WERI-Rb-1 (cell line): ENCODE measurements around the gene DIPK1B.

ENCODE experiments used
- DNase-seq: peaks from one replicate; pipeline ENCODE4 v3.0.0-alpha.2; 2020
- H3K27ac ChIP-seq: fragments of 250-450 bp; sonication (Bioruptor Pico); 2 replicates; pipeline ENCODE4 v1.5.1; 2020; ENCODE audit warnings: mild to moderate bottlenecking, moderate library complexity
- H3K27me3 ChIP-seq: fragments of 250-450 bp; sonication (Bioruptor Pico); 2 replicates; pipeline ENCODE4 v1.5.1; 2021; ENCODE audit warnings: mild to moderate bottlenecking, low read depth, moderate library complexity; ENCODE audit not compliant: insufficient read depth, severe bottlenecking
- H3K36me3 ChIP-seq: fragments of 250-450 bp; sonication (Bioruptor Pico); 2 replicates; pipeline ENCODE4 v1.5.1; 2020; ENCODE audit warnings: mild to moderate bottlenecking, moderate library complexity
- H3K4me3 ChIP-seq: 2 replicates; pipeline ENCODE4 v1.5.1; 2011; ENCODE audit warnings: low read depth, mild to moderate bottlenecking, control low read depth, low read length
- H3K9me3 ChIP-seq: fragments of 250-450 bp; sonication (Bioruptor Pico); 2 replicates; pipeline ENCODE4 v1.5.1; 2021; ENCODE audit warnings: mild to moderate bottlenecking, moderate library complexity; ENCODE audit not compliant: severe bottlenecking
- TF ChIP-seq, protein P1 (sequence below): IDR thresholded peaks from 2 replicates; pipeline ENCODE4 v1.5.1; 2011; ENCODE audit warnings: low read depth, mild to moderate bottlenecking, control low read depth, inconsistent platforms, low read length

Gene DIPK1B

GRCh38 chr9:136773386-136774044 is 61.1 kb downstream of the DIPK1B start:
- H3K4me3 ChIP-seq, result no peak overlapping the region
- no peak overlapping the region for H3K27ac ChIP-seq

More at GRCh38 chr9:136773386-136774044, 61.1 kb downstream of the DIPK1B start:
- TF ChIP-seq, protein P1, sequence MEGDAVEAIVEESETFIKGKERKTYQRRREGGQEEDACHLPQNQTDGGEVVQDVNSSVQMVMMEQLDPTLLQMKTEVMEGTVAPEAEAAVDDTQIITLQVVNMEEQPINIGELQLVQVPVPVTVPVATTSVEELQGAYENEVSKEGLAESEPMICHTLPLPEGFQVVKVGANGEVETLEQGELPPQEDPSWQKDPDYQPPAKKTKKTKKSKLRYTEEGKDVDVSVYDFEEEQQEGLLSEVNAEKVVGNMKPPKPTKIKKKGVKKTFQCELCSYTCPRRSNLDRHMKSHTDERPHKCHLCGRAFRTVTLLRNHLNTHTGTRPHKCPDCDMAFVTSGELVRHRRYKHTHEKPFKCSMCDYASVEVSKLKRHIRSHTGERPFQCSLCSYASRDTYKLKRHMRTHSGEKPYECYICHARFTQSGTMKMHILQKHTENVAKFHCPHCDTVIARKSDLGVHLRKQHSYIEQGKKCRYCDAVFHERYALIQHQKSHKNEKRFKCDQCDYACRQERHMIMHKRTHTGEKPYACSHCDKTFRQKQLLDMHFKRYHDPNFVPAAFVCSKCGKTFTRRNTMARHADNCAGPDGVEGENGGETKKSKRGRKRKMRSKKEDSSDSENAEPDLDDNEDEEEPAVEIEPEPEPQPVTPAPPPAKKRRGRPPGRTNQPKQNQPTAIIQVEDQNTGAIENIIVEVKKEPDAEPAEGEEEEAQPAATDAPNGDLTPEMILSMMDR, result no peak
- H3K36me3 ChIP-seq, result no peaks in the 10 kb centered on the region
- no peaks in the 10 kb centered on the region for H3K27me3 ChIP-seq
- DNase-seq, result peak; percentile 69
- peaks cover 13% of the 10 kb centered on the region for H3K9me3 ChIP-seq
